Ureter (tissue), 1 donor: ENCODE results near the gene RBM33. TPM values are rescaled to one million over a fixed set of nuclear protein-coding genes. Genes with fewer than 3 reads are reported as not detected.

ENCODE experiments used
- DNase-seq: peaks from one replicate; pipeline ENCODE4 v3.0.0-alpha.2; 2020; ENCODE audit warnings: low spot score
- total RNA-seq: library from RNA; stranded (reverse); gene quantifications from one replicate; pipeline ENCODE4 v1.2.4, GENCODE V29; 2023
- donor health status: DM: yes; HTN: yes; CAD: no.

Gene RBM33
- total RNA-seq, 1 donor from 2014 or later, result 70.8 TPM

DNA sequence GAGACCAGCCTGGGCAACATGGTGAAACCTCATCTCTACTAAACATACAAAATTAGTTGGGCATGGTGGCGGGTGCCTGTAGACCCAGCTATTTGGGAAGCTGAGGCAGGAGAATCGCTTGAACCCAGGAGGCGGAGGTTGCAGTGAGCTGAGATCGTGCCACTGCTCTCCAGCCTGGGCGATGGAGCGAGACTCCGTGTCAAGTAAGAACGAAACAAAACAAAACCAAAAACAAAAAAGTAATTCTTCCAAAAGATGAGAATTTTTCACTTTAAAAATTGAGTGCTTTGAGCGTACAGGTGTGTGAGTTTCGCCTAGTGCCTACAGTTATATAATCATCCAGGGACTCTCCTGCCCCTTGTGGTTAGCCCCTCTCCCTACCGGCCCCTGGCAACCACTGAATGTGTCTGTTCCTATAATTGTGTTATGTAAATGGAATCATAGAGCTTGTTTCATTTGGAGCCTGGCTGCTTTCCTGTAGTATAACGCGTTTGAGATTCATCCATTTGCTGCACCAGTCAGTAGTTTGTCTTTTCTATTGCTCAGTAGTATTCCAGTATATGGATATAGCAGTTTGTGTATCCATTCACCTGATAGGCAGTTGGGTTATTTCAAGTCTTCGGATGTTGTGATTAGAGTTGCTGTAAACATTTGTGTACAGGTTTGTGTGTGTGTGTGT lies 80.0 kb downstream of the RBM33 start:
- no peak for DNase-seq

DNA sequence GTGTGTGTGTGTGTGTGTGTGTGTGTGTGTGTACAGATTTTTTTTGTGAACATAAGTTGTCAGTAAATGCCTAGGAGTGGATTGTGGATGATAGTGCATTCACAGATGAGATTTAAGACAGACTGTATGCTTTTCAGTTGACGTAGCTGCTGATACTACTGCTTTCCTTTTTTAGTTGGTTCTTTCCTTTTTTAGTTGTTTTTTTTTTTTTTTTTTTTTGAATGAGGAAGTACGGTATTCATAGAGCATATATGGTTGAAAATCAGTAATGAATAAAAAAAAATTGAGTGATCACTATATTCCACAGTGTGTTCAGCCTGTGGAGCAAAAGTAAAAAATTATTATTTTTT lies 80.5 kb downstream of the RBM33 start:
- DNase-seq, result no peak

GRCh38 chr7:155727616-155728015 lies 83.2 kb downstream of the RBM33 start:
- DNase-seq, result no peak

DNA sequence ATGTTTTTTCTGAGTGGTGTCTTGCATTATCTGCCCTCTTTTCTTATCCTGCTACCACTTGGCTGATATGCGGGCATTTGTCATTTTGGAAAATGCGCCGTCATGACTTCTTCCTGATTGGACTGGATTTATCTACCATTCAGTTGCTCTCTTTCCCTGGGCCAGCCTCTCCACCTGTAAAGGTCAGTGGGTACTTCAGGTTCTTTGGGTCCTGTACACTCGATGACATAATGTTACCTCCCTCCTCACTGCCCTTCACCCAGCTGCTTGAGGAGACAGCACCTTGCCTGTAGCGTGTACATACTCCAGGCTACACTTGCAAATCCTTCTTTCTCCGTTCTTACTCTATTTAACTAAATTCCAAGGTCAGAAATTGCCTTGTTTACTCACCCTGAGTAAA lies 83.7 kb downstream of the RBM33 start:
- DNase-seq, result no peak

DNA sequence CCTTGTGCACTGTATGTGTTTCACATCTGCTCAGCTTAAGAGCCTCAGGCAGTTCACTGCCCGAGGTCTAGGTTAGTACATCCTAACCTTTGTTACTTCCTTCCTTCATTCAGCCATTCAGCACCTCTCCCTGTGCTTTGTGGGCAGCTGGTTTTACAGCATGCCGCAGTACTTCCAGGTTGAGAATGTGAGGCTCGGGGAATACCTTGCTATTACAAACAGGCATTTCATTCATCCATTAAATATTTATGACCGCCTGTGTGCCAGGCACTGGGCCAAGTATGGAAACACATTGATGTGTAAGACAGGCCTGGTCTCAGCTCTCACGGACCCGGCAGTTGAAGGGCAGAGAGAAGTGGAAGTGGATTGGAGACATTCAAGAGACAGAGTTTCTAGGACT lies 85.4 kb downstream of the RBM33 start:
- DNase-seq, result no peak

- no peak for DNase-seq
These were observed 86.9 kb downstream of the RBM33 start for GRCh38 chr7:155731380-155731779.

DNA sequence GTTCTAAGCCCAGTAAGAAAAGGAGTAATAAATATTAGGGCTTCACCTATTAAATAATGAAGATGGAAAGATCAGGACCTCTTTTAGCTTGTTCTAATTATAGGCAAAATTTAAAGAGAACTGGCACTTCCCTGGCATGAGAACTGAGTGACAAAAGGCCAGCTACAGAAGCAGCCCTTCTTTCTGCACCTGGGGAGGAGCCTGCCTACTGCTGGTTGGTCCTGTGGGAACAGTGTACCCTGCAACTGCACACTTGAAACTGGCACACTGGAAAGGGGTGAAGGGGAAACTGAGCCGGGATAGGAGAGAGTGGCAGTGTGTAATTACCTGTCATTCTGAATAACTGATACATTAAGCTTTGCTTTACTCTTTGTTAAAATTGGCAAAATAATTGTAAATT lies 87.4 kb downstream of the RBM33 start:
- DNase-seq, result no peak

DNA sequence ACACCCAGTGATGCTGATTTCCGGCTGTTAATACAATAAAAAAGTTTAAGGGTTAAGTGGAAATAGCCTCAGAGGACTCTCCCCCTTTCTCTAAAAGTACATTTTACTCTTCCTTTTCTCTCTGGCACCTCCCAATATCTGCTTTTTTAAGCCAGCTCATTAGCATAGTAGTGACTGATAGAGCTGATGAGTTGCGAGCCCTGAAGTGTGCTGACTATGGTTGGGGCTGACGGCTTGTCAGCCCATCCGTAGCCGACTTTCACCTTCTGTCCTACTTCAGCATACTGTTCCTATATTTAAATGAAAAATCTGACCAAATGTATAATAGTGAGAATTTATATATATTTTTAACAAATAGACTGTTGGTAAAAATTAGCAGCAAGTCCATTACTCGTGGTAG lies 87.8 kb downstream of the RBM33 start:
- no peak for DNase-seq

GRCh38 chr7:155733582-155734444 lies 89.4 kb downstream of the RBM33 start:
- no peak for DNase-seq

DNA sequence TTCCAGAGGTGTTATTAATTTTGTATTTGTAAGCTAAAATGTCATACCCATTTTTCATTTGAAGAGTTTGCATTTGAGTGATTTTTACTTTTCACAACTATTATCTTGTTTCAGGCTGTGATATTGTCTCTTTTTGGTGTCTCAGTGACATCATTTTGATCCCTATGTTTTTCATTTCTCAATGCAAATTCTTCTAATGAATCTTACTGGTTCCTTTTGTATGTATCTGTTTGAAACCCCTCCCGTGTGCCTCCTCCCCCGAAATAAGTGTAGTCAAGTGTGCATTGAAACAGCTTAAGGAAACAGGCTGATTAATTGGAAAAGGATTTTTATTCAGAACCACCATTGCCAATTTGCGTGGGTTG lies 90.0 kb downstream of the RBM33 start:
- DNase-seq, result no peak

GRCh38 chr7:155735442-155736115 lies 91.1 kb downstream of the RBM33 start:
- no peak for DNase-seq

DNA sequence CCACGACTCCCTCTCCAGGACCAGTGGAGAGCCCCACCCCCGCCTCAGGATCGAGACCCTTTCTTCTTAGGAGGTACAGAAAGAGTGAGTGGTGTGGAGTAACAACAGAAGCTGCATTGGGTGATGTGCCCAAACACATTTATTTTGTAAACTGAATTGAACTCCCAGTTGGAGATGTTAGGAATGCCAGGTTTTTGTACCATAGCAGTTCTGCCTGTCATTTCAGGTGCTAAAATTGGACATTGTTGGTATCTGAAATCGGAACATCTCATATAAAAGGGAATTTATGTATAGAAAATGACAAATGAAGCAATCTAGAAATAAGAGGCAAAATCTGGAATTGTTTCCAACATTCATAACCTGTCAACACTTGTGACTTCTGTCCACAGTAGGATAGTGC lies 93.1 kb downstream of the RBM33 start:
- DNase-seq, result no peak

DNA sequence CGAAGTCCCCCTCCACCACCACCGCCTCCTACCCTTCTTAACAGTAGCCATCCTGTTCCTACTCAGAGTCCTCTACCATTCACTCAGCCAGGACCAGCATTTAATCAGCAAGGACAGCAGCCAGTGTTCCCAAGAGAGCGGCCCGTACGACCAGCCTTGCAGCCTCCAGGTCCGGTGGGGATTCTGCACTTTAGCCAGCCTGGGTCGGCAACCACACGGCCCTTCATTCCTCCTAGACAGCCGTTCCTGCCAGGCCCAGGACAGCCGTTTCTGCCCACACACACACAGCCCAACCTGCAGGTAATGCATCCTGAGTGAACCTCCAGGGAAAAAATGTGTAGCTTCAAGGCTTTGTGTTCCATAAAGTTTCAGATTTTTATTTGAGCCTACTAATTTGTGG lies 93.6 kb downstream of the RBM33 start:
- no peak for DNase-seq

DNA sequence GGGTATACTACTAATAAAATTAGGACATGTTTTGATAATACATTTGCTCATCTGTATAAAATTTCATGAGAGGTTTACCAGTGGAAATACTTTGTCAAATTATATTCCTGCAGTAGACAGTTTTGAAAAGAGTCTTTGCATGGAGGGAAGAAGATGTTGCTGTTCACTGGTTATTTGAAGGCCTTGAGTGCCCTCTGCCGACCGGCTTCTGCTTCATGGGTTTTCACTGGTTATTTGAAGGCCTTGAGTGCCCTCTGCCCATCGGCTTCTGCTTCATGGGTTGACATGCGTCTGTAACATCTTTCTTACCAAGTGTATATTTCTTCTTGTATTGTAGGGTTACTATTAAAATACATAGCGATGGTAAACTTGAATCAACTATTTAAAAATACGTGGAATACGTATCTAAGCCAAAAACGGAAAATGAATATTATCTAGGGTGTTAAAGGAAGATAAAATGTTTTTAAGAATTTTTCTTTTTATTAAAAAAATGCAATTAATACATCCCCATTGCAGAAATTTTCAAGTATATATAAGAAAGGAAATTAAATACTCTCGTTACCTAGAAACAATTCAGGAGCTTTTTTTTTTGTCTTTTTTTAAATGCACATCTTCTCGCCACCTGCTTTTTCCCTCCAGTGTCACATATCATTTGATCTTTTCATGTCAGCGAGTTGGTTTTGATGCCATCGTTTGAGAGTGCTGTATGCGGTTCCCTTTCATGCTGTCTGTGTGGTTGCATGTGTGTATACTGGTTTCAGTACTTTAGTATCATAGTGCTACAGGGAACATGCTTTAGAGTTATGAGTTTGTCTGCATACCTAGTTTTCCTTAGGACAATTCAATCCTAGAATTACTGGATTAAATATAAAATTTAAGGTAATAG lies 94.4 kb downstream of the RBM33 start:
- DNase-seq, result no peak

DNA sequence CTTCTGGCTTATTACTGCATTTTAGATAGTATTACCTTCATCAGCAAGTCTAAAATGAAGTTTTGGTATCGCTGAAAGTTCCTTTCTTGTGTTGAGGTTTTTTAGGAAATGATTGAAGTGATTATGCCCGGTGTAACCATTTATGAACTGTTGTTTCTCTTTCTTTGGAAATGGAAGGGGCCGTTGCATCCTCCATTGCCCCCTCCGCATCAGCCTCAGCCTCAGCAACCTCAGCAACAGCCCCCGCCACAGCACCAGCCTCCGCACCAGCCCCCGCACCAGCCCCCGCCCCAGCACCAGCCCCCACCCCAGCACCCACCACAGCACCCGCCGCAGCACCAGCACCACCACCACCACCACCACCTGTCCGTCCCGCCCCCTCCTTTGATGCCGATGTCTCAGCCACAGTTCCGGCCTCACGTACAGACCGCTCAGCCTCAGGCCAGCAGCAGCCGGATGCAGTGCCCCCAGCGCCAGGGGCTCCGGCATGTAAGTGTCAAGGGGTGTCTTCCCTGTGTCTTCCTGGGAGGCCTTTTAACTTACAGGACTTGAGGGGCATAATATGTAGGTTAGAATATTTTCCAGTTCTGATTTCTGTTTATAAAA lies 95.2 kb downstream of the RBM33 start:
- no peak for DNase-seq

- DNase-seq, result no peak
These were observed 96.6 kb downstream of the RBM33 start for GRCh38 chr7:155741082-155741481.

- DNase-seq, result no peak
These were observed 97.3 kb downstream of the RBM33 start for GRCh38 chr7:155741805-155742204.

DNA sequence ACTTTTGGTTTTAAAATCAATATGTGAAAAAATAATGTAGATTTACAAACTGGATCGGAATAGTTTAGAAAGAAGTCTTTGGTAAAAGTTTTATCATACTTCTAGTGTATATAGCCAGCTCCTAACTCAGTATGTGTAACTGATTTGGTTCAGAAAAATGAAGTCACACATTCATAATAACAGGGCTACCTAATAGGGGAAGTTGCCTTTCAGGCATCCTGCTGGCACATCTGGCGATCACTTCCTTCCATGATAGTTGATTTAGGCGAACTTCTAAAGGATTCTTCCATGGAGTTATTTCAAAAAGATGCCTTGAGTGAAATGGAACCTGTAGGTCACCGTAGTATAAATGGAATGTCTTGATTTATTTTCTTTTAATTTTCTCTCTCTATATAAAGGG lies 98.7 kb downstream of the RBM33 start:
- DNase-seq, result no peak

DNA sequence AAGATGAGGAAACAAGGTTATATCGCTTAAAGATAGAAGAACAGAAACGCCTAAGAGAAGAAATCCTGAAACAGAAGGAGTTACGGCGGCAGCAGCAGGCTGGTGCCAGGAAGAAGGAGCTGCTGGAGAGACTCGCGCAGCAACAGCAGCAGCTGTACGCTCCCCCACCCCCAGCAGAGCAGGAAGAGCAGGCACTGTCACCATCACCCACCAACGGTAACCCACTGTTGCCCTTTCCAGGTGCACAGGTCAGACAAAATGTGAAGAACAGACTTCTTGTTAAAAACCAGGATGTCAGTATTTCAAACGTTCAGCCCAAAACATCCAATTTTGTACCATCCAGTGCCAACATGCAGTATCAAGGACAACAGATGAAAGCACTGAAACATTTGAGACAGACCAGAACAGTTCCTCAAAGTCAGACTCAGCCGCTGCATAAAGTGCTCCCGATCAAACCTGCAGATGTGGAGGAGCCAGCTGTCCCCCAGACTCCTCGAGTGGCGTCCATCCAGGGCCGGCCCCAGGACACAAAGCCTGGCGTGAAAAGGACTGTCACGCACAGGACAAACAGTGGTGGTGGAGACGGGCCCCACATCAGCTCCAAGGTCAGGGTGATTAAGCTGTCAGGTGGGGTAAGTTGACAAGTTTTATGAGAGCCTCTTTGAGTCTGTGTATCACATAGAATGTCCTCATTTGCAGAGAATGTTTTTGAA lies 100.7 kb downstream of the RBM33 start:
- no peak for DNase-seq

DNA sequence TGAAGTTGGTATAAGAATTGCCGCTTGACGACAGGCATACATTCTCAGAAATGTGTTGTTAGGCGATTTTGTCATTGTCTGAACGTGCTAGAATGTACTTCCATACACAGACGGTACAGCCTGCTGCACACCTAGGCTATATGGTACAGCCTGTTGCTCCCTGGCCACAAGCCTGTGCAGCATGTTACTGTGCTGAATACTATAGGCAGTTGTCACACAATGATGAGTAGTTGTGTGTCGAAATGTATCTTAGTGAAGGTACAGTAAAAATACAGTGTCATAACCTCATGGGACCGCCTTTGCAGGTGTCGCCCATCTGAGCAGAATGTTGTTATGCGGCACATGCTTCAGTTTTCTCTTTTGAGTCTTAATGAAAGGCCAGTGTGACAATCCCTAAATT lies 101.3 kb downstream of the RBM33 start:
- DNase-seq, result no peak

DNA sequence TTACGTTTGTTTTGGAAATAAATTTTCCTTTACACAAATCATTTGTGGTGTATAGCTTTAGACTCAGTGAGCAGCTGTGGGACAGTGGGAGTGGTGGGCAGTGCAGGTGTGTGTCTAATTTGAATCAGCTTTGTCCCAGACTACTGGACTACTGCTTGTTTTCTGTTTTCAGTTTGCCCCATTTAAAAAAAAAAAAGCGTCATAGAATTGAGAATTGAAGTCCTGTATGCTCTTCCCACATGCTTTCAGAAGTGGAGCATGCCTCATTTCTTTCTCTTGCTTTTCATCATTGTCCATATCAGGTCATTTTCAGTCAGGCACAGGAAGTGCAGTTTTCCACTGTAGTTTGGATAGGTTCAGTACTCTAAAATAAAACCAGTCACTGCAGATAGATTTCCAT lies 101.7 kb downstream of the RBM33 start:
- no peak for DNase-seq
